ENCODE data around the gene GLRX.

GLRX gene

GRCh38 chr5:95806687-95807086, 15.8 kb downstream of the GLRX start:
- no peak for DNase-seq

DNA sequence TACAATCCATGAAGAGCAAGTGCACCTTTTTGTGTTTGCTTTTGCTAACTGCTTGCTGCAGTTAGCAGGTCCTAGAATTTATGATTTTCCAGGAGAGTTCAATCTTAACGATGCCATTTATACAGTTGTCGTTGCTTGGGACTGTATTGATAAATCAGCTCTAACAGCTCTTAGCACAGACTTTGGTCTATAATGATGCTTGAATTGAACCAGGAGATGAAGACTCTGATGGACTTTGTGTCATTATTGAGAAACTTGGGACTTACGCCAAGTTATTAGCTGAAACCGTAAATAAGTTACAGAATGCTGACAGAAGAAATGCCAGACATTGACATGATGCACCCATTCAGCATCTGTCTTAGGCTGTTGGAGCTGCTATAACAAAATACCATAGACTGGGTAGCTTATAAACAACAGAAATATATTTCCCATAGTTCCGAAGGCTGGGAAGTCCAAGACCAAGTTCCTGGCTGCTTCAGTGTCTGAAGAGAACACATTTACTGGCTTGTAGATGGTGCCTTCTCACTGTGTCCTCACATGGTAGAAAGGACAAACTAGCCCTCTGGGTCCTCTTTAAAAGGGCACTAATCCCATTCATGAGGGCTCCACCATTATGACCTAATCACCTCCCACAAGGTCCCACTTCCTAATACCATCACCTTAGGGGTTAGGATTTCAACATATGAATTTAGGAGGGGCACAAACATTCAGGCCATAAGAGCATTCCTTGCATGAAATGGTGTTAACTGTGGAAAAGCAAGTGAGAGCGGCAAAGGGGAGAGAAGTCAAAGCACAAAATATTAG, 17.6 kb downstream of the GLRX start:
- no peak for DNase-seq

DNA sequence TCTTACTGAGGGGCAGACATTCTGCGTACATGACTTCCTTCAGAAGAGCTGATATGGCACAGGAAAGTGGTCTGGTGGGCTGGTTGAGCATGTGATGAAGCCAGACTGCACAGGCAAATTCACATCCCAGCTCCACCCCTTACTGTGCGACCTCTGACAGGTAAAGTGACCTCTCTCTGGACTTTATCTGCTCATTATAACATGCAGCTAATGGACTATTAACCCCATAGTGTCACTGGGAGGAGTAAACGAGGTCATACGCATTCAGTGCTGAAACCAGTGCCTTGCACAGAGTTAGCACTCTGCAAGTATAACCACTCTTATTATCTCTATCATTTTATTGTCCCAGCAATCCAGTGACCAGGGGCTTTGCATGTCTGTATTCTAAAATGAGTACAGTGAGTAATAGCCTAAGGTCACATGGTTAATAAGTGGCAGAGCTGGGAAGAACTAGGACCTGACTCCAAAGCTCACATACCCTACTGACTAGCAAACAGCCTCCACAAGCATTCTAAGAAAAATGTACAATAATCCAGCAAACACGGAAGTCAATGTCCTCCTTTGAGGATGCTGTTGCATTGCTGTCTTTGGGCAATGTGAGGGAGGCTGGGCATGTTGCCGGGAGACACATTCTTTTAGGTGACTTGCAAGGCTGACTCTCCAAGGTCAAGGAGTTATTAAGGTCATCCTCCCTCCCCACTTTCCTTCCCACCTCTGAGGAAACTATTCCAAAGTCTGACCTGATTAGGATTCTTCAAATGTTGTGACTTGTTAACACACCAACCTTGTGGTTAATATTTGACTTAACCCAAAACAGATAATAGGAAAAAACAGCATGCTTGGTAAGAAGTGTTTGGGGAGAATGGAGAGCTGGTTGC, 19.0 kb downstream of the GLRX start:
- DNase-seq = no peak

DNA sequence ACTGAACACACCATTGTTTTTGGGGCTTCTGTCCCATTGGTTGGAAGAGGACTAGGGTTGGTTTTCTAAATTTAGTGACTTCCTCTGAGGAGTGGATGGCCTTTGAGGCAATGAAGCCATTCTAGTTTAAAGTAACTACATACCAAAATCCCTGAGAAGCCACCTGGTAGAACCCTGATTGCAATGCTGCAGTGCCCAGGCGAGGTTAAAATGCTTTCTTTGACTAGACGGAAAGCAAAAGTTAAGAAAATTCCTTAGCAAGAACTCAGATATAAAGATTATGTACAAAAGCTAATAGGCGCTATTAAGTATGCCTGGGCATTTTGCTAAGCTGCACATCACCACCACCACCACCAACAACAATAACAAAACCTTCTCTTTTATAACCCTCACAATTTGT, 20.6 kb downstream of the GLRX start:
- no peak for DNase-seq

DNA sequence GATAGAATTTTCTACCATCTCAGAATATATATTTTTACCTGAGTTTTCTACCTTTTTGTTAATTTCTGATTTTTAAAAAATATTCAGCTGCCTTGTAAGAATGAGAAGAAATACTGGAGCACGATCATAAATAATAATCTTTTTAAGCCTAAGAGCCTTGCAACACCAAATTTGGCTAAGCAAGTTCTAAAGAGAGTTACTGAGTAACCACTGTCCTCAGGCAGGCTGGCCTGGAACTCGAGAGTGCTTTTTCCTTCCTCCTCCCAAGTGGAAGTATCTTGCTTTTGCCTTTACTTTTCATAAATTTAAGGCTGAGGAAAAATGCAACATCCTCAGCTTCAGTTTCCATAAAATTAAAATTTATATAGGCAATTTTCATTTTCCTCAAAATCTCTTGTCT, 21.0 kb downstream of the GLRX start:
- no peak for DNase-seq

DNA sequence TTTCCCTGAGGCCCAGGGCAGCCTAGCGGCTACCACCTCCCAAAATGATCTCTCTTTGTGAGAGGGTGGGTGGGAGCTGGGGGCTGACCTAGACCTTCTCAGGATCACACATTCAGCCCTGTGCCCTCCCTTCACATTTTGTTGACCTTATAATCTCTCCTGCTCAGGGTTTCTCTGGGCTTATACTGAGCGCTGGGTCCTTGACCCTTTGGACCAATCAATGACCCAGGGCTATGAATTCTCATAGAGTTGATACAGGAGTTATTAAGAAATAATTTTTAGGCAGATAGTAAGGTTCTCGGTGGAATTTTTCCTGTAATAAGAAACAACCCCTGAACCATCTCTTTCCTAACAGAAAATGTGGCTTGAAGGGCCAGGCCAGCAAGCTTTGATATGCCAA, 22.0 kb downstream of the GLRX start:
- no peak for DNase-seq

DNA sequence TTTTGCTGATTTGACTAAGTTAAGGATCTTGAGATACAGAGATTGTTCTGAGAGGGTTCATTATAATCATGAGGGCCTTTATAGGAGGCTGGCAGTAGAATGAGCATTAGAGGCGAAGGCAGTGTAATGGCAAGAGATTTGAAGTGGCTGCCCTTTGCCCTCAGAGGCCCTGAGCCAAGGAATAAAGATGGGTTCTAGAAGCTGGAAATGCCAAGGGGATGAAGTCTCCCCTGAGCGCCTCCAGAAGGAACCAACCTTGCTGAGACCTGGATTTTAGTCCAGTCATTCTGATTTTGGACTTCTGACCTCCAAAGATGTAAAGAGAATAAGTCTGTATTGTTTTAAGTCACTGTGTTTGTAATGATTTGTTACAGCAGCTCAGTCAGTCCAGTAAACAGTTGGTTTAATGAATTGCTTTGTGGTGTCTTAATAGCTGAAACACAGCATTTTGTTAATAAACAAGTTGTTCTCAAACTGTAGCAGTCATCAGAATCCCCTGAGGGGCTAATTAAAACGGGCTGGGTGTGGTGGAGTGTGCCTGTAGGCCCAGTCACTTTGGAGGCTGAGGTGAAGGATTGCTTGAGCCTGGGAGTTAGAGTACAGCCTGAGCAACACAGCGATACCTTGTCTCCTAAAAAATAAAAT, 23.2 kb downstream of the GLRX start:
- no peak for DNase-seq

GRCh38 chr5:95798545-95798944, 24.0 kb downstream of the GLRX start:
- DNase-seq = no peak

DNA sequence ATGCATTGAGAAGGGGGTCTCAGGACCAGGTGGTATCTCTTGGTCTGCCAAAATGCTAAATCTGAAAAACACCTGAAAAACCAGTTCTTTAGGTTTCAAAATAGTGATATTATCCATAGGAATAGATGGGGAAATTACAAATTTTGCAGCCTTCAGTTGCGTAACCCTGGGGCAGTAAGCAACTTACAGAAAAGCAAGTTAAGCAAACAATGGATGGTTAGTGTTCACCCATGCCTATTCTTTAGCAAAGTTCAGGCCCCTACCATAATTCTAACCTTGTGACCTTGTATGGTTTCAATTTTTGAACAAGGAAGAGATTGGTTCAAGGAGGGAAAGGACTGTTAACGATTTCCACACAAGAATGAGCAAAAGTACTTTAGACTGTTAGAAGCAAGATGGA, 24.5 kb downstream of the GLRX start:
- DNase-seq = no peak

DNA sequence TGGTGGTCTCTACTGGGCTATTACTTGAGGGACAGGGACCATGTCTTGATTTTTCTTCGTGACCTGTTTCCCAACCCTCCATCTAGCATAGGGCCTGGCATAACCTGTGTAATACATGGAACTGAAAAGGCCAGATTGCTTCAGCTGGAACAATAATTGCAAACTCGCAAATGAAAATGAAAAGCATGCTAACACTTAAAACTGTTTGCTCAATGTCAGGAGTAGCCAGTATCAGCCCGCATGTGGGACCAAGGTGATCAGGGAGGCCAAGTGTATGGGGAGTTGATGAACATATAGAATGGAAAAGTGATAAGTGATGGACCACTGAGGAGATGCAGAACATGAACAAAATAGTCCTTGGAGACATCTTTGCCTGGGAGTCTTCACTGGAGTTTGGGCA, 25.2 kb downstream of the GLRX start:
- DNase-seq = no peak

- DNase-seq = no peak
These were observed 28.4 kb downstream of the GLRX start for GRCh38 chr5:95794070-95794516.

- no peak for DNase-seq
These were observed 30.8 kb downstream of the GLRX start for GRCh38 chr5:95791751-95792150.

DNA sequence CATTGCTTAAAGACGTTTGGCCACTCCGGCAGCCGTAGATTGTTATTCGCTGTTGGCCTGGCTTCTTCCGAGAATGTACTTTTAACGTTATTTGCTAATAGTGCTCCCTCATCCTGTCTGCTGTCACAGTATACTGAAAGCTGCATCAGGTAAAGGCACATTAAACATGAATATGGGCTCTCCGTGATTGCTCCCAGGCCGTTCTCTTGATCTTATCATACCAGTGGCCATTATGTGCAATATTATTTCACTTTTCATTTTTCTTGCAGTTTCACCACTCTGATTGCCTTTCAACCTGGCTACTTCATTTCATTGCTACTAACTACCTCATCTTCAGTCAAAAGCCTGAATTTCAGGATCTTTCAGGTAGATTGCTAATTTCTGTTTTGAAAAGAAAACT, 34.0 kb downstream of the GLRX start:
- no peak for DNase-seq

DNA sequence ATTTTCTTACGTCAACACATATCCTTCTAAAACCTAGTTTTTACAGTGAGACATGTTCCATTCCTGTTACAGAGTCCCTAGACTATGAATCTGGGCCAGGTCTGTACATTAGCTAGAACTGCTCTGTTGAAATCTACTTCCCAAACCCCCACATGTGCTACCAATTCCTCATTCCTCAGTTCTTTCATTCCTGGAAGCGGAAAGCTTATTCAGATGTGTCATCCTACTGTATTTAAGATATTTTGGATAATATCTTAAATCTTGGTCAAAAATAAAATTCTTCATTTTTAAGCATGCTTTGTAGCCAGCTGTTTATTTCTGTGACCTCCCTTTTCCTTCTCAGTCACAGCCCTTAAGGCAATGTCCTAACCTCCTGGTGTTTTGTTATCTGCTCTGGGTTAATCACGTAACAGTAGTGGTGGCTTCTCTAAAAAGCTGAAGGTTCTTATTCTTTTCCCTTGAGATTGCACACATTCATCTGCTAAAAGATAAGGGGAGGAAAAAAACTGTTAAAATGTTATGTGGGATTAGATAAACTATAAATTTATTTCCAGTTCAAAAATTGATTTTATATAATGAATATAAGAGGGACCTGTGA, 35.6 kb downstream of the GLRX start:
- DNase-seq = no peak

DNA sequence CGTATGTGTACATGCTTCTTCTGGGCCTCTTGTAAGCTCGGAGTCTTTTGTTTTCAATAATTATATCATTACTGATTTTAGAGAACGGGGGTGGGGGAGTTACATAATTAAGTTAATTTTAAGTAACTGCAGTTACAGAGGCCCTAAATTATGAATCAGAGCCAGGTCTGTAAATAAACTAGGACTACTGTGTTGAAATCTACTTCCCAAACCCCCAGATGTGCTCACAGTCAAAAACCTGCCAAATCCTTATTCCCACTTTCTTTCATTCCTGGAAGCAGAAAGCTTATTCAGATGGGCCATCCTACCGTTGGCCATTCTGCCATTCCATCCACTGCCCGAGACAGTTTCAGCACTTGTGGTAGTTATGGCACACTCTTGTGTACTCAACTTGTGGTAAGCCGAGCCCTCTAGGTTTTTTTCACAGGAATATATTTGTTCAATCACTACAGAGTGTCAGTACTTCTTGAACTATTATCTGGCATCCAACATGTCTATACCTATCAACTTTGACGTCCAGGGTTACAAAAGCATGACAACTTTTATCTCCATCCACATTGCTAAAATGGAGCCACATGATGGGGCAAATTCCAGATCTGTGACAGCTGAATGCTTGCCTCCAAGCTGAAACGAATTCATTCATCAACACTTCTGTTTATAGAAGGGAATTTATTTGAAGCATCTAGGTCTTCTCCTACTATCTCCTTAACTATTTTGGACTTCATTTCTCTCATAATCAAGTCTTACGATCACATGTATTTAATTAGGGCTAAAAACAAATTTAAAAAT, 37.8 kb downstream of the GLRX start:
- DNase-seq = no peak

GRCh38 chr5:95783661-95784060, 38.9 kb downstream of the GLRX start:
- no peak for DNase-seq

- DNase-seq = no peak
These were observed 40.3 kb downstream of the GLRX start for GRCh38 chr5:95782181-95782580.

DNA sequence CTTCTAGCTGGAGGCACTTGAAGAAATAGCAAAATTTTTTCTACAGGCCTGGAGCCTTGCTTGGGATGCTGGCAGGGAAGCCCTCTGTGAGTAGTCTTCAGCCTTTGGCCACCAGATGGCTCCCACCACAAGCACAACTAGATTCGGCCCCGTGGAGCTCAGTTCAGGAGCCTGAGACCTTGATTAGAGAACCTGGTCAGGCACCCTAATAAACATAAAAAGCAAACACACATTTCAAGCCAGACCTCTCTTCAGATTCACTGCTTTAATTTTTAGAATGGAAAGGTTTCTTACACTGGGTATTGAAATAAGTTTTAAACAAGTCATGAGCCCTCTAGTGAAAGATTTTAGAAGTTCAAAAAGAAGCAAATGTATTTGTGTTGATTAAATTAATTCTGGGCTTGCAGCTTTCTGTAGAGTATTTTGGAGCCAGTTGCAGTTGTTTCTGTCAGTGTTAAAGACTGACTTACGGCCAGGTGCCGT, 41.4 kb downstream of the GLRX start:
- peak; percentile 78 for DNase-seq

DNA sequence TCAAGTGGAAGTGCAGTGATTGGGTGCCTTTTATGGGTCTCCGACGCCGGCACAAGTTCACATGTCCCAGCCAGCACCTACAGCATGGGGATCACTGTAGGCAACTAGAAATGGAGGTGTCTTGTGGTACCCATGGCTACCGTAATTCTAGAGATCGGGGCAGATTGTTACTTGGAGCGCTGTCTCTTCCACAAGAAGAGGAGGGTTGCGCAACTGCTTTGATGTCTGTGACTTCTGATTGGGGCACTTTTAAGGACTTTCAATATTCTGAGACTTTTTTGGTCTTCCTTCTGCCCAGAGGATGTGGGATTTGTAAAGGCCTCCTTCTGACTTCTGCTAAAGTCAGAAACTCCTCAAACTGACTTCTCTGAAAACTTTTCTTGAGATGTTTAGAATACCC, 41.9 kb downstream of the GLRX start:
- no peak for DNase-seq

DNA sequence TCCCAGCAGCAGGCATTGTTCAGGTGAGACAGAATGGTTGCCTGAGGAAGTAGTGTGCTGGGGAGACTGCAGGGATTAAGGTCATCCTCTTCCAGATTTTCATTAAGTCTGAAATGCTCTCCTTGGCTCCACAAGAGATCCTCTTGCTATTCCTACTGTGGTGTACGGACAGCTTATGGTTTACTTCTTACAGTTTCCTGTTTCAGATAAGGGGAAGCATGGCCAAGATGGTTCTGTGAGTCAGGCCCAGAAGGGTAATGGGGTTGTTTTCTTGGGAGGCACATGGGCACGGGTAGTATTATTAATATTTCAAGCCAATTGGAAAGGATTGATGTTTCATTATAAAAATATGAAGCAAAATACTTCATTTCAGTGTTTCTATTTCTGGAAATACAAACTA, 42.9 kb downstream of the GLRX start:
- no peak for DNase-seq

DNA sequence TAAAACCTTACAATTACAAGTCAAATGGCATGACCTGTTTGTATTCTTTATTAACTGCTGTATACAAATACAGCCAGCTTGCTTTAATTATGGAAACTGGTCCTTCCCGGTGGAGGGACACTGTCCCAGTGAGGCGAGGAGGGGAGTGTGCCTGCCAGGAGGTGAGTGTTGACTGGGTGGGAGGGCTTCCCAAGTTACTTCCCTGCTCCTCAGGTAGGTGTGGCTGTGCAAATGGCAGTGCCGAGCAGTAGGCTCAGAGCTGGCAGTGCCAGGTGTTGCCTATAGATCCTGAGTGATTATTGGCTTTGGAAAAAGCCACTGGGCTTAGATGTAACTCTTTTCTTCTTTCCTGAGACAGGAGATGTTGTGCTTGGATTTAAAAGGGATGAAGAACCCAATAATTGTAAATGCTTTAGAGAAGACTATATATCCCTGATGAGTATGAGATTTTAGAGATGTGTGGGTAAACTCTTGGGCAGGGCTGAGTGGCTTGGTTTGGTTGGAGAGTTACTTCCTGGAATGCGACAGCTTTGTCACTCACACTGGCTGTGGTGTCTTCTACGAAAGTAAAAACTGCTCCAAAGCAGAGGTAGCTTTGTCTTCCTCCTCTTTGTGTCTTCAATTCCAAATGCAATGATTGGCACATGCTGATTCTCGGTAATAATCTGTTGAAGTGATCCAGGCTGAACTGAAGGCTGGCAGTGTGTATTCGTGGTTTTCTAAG, 43.7 kb downstream of the GLRX start:
- no peak for DNase-seq

DNA sequence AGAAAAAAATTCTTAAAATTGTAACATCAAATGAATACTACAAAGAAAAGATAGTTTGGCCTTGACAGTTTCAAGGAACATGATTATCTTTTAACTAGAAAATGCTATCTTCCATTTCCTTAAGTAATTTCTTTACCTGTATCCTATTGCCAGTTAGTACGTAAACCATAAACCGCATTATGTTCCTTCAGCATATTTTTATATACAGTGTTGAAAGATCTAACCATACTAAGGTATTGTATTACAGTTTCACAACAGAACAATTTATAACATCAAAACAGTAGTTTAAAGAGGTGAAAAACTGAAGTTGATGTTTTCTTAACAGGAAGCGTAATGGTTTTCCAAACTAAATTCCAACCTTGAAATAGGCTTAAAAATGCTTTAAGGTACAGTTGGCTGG, 45.1 kb downstream of the GLRX start:
- no peak for DNase-seq
